GM12878 (cell line): Measurements from ENCODE around the gene PLXDC1. TPM values are rescaled to one million over a fixed set of nuclear protein-coding genes. Genes with fewer than 3 reads are reported as not detected.

Experiments
- ATAC-seq: fragments of 200-7000 bp; cut with Tn5 transposase; 3 replicates; pipeline ENCODE4 v1.9.1; 2020; ENCODE audit warnings: mild to moderate bottlenecking, moderate library complexity
- BruUV-seq: library from RNA; stranded (reverse); fragments of 400-500 nt; replicated peaks from 2 replicates; lab custom pipeline; 2021; lab: Mats Ljungman, UMichigan
- CTCF ChIA-PET: fragments of 300-600 bp; sonication (Branson Sonifier 250); formaldehyde crosslinking; extraction: SDS; loops from one replicate; lab custom pipeline; 2021; ENCODE audit warnings: inconsistent platforms; lab: Yijun Ruan, JAX
- POLR2A ChIA-PET: fragments of 350-600 bp; formaldehyde crosslinking; extraction: SDS; loops from one replicate; lab custom pipeline; 2021; ENCODE audit warnings: inconsistent platforms; lab: Charles Lee
- RAD21 ChIA-PET: fragments of 300-600 bp; sonication (Branson Sonifier 250); formaldehyde crosslinking; loops from one replicate; lab custom pipeline; 2023; ENCODE audit warnings: antibody characterized with exemption; ENCODE audit not compliant: unreplicated experiment; lab: Charles Lee
- SMC1A ChIA-PET: fragments of 300-600 bp; sonication (Branson Sonifier 250); formaldehyde crosslinking; loops from one replicate; lab custom pipeline; 2023; ENCODE audit not compliant: unreplicated experiment, uncharacterized antibody; lab: Charles Lee
- DNase-seq: peaks from one replicate; pipeline ENCODE4 v3.0.0-alpha.2; 2011; ENCODE audit warnings: low read depth, low spot score
- FAIRE-seq: peaks from 3 replicates; lab custom pipeline; 2011; peaks lifted over from hg19 to GRCh38; lab: Jason Lieb, UNC
- H2AFZ ChIP-seq: 2 replicates; pipeline ENCODE4 v1.6.0; 2011; ENCODE audit warnings: low read depth, low read length, control low read depth; ENCODE audit not compliant: control insufficient read depth
- H3K27ac ChIP-seq: 2 replicates; pipeline ENCODE4 v1.5.1; 2011; ENCODE audit warnings: control low read depth; ENCODE audit not compliant: control insufficient read depth, insufficient read depth
- H3K27me3 ChIP-seq, 2 experiments: replicated peaks in 1 of 2; 2 replicates each; pipeline versions ENCODE4 v1.6.0 to v1.6.1; 2011; ENCODE audit warnings: low read length in 1 of 2; ENCODE audit not compliant: control insufficient read depth in 2 of 2, insufficient read depth in 2 of 2
- H3K36me3 ChIP-seq, 2 experiments: 2 replicates each; pipeline ENCODE4 v1.5.1; 2011; ENCODE audit warnings: low read length in 1 of 2; ENCODE audit not compliant: control insufficient read depth in 2 of 2, insufficient read depth in 2 of 2
- H3K4me1 ChIP-seq: 2 replicates; pipeline ENCODE4 v1.6.1; 2011; ENCODE audit warnings: mild to moderate bottlenecking, low read length, moderate library complexity, mixed read lengths; ENCODE audit not compliant: control insufficient read depth, insufficient read depth
- H3K4me2 ChIP-seq: 2 replicates; pipeline ENCODE4 v1.6.0; 2011; ENCODE audit warnings: control low read depth; ENCODE audit not compliant: control insufficient read depth, insufficient read depth
- H3K4me3 ChIP-seq: fragments of 200-600 bp; sonication (generic); 2 replicates; pipeline ENCODE4 v1.5.1; 2016
- H3K79me2 ChIP-seq: 2 replicates; pipeline ENCODE4 v1.6.0; 2011; ENCODE audit warnings: low read length; ENCODE audit not compliant: control insufficient read depth, insufficient read depth
- H3K9ac ChIP-seq: 2 replicates; pipeline ENCODE4 v1.8.0; 2011; ENCODE audit warnings: low read length, control low read depth, mixed read lengths; ENCODE audit not compliant: control insufficient read depth, insufficient read depth
- H3K9me3 ChIP-seq: replicated peaks from 3 replicates; pipeline ENCODE4 v1.5.1; 2011; ENCODE audit warnings: mild to moderate bottlenecking, low read length; ENCODE audit not compliant: control insufficient read depth, insufficient read depth
- H4K20me1 ChIP-seq: 2 replicates; pipeline ENCODE4 v1.6.0; 2011; ENCODE audit not compliant: control insufficient read depth, insufficient read depth
- BMI1 ChIP-seq: fragments of 450-650 bp; IDR thresholded peaks from 2 replicates; pipeline ENCODE4 v1.6.1; 2016; ENCODE audit warnings: mild to moderate bottlenecking, moderate library complexity, borderline replicate concordance
- IRF5 ChIP-seq: fragments of 450-650 bp; IDR thresholded peaks from 2 replicates; pipeline ENCODE4 v1.6.1; 2017; ENCODE audit warnings: borderline replicate concordance
- MYC ChIP-seq: IDR thresholded peaks from 2 replicates; pipeline ENCODE4 v1.6.1; 2011; ENCODE audit warnings: mild to moderate bottlenecking, low read length, moderate library complexity, inconsistent platforms; ENCODE audit not compliant: insufficient read depth, insufficient replicate concordance, insufficient read length, severe bottlenecking
- WGBS: methylation state at CpG from one replicate; pipeline ENCODE4 v1.1.6; 2016; ENCODE audit warnings: low lambda C conversion rate; ENCODE audit not compliant: insufficient replicate concordance, insufficient coverage; ENCODE audit errors: missing lambda C conversion rate; 5-methylcytosine and 5-hydroxymethylcytosine counted together
- in situ Hi-C: fragments of 300-500 bp; cut with MboI; formaldehyde crosslinking; loops from 9 replicates; pipeline ENCODE4 v1.14.3; 2018; ENCODE audit warnings: mixed read lengths
- intact Hi-C: fragments of 100-400 bp; cut with micrococcal nuclease; formaldehyde crosslinking; loops from one replicate; pipeline ENCODE4 v1.14.2; 2022; ENCODE audit not compliant: unreplicated experiment
- polyA plus RNA-seq, 11 experiments: library from polyadenylated mRNA; depleted of rRNA in 4 of 11; unstranded in 6 of 11; stranded (reverse) in 5 of 11; fragments of >200 nt; fragmentation: Nextera tagmentation in 4 of 11; fragmentation: Illumina TruSeq in 1 of 11; extraction: Ambion mirVana in 4 of 11; extraction: Trizol in 1 of 11; gene quantifications; 1 replicate in 1 of 11; 2 replicates in 10 of 11; pipeline versions ENCODE4 v1.2.1 to v1.2.3, GENCODE V29; 2011 to 2016; ENCODE audit warnings: inconsistent platforms in 2 of 11, missing spikeins in 2 of 11, low read depth in 1 of 11
- total RNA-seq, 4 experiments: library from RNA; depleted of rRNA in 3 of 4; stranded (reverse); fragments of >200 nt in 3 of 4; fragmentation: Illumina TruSeq in 1 of 4; extraction: Trizol in 1 of 4; gene quantifications; 2 replicates each; pipeline versions ENCODE4 v1.2.1 to v1.2.3, GENCODE V29; 2013 to 2021
- TF ChIP-seq, protein P1 (sequence below): IDR thresholded peaks from 2 replicates; pipeline ENCODE4 v1.6.1; 2012; ENCODE audit warnings: low read depth, low read length, improper control_type of control experiment

Gene PLXDC1
- total and polyA plus RNA-seq, 10 of the 15 experiments (the other 5 are each of a cell fraction or from before 2014, with no cell fraction given), result 0.03 to 0.30 (median 0.22) TPM; not detected in 7

DNA sequence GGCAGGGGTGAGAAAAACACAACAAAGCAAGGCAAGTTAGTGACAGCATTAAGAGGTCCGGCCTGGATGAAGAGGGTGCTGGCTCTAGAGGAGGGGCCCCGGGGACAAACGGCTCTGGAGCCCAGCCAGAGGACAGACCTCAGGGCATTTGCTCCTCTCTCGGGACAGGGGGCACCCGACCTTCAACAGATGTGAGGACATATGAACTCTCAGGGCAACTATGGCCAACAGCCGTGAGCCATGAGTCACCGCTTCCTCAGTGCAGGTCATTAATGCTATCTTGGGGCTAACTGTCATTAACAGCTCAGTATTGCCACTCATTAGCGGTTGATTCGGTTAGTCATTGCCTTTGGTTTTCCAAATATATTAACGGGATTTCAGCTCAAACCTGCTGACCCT lies 24.3 kb upstream of the PLXDC1 start:
- in situ Hi-C loops, result no loop called here

More for the DNA sequence above, 24.3 kb upstream of the PLXDC1 start:
- no peak overlapping the region for H2AFZ ChIP-seq
- H3K4me2 ChIP-seq, result no peak overlapping the region
- no peak overlapping the region for H3K9ac ChIP-seq
- ATAC-seq (peak; percentile 49), DNase-seq (no peak), FAIRE-seq (no peak)
- no TSS peak for BruUV-seq
- TF ChIP-seq MYC, result no peak
- TF ChIP-seq IRF5, result no peak
- TF ChIP-seq, protein P1, sequence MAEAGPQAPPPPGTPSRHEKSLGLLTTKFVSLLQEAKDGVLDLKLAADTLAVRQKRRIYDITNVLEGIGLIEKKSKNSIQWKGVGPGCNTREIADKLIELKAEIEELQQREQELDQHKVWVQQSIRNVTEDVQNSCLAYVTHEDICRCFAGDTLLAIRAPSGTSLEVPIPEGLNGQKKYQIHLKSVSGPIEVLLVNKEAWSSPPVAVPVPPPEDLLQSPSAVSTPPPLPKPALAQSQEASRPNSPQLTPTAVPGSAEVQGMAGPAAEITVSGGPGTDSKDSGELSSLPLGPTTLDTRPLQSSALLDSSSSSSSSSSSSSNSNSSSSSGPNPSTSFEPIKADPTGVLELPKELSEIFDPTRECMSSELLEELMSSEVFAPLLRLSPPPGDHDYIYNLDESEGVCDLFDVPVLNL, result no peak
- no peak for TF ChIP-seq BMI1
- no peak overlapping the region for H3K4me3 ChIP-seq
- H3K27me3 ChIP-seq, result no peaks in the 10 kb centered on the region
- peaks cover 2 to 4% of the 10 kb centered on the region in 2 experiments; a peak in 2 of 4 replicates for H3K36me3 ChIP-seq
- intact Hi-C loops, result no loop called here
- WGBS, result 32% methylated on average over 10 of the region's 10 CpGs
- ChIA-PET RAD21 (interaction anchor here (1.3 to 3.4 kb wide), 4 partner anchors 11 to 192 kb away, joined by 4 to 37 read pairs (median 22); partner anchors contain the start of gene RPL19), POLR2A (interaction anchor here (0.6 to 2.2 kb wide), 2 partner anchors 11 to 225 kb away, joined by 5 to 10 read pairs; partner anchors contain the start of gene FBXL20), CTCF (interaction anchor here (0.6 to 8.9 kb wide), 13 partner anchors 10 to 305 kb away, joined by 4 to 117 read pairs (median 10); partner anchors contain the start of genes ARL5C and RPL19), SMC1A (interaction anchor here (0.8 to 3.9 kb wide), 3 partner anchors 11 to 193 kb away, joined by 4 to 26 read pairs (median 14); no protein-coding TSS in a partner anchor)
- H3K9me3 ChIP-seq, result no peaks in the 10 kb centered on the region
- no peaks in the 10 kb centered on the region for H3K79me2 ChIP-seq
- no peaks in the 10 kb centered on the region for H3K4me1 ChIP-seq
- H3K27ac ChIP-seq, result no peak overlapping the region
- no peaks in the 10 kb centered on the region for H4K20me1 ChIP-seq
